HAP-1 (cell line): ENCODE measurements around the gene UBR4.
A peak's percentile ranks its signal among the peaks of the same experiment; 100 is the strongest.

Experiments used
- DNase-seq, 2 experiments: peaks; one replicate each; pipeline ENCODE4 v3.0.0-alpha.2; 2016 to 2020; ENCODE audit warnings: low spot score in 2 of 2
- H3K27me3 ChIP-seq: fragments of 250-450 bp; sonication (Bioruptor Pico); 2 replicates; pipeline ENCODE4 v1.5.1; 2020; ENCODE audit warnings: low read depth, mild to moderate bottlenecking, moderate library complexity
- H3K36me3 ChIP-seq: fragments of 250-450 bp; sonication (Bioruptor Pico); replicated peaks from 2 replicates; pipeline ENCODE4 v1.5.1; 2020; ENCODE audit warnings: mild to moderate bottlenecking
- H3K4me1 ChIP-seq: fragments of 250-450 bp; sonication (Bioruptor Pico); 2 replicates; pipeline ENCODE4 v1.5.1; 2020; ENCODE audit warnings: mild to moderate bottlenecking
- H3K4me3 ChIP-seq: fragments of 250-450 bp; sonication (Bioruptor Pico); 2 replicates; pipeline ENCODE4 v1.5.1; 2020; ENCODE audit warnings: mild to moderate bottlenecking, moderate library complexity
- H3K9me3 ChIP-seq: fragments of 250-450 bp; sonication (Bioruptor Pico); 2 replicates; pipeline ENCODE4 v1.5.1; 2020; ENCODE audit warnings: mild to moderate bottlenecking, moderate library complexity
- in situ Hi-C: fragments of 300-500 bp; cut with MboI; formaldehyde crosslinking; loops from 3 replicates; pipeline ENCODE4 v1.14.3; 2020; ENCODE audit warnings: low sequenced_read_pairs, inconsistent platforms, mixed read lengths

The UBR4 gene

GRCh38 chr1:19042675-19043578 is 167.1 kb downstream of the UBR4 start:
- no peak overlapping the region for H3K4me3 ChIP-seq
- in situ Hi-C loops: no loop called here
- peaks cover 29% of the 10 kb centered on the region for H3K27me3 ChIP-seq

GRCh38 chr1:19040010-19040680 is 169.9 kb downstream of the UBR4 start:
- in situ Hi-C loops: no loop called here
- H3K9me3 ChIP-seq: no peaks in the 10 kb centered on the region
- DNase-seq: no peak
- H3K36me3 ChIP-seq: no peaks in the 10 kb centered on the region
- H3K27me3 ChIP-seq: peaks cover 50% of the 10 kb centered on the region
- H3K4me1 ChIP-seq: no peaks in the 10 kb centered on the region
- no peak overlapping the region for H3K4me3 ChIP-seq

More at GRCh38 chr1:19042675-19043578, 167.1 kb downstream of the UBR4 start:
- Histone ChIP-seq H3K36me3 (no peaks in the 10 kb centered on the region), H3K9me3 (no peaks in the 10 kb centered on the region), H3K4me1 (no peaks in the 10 kb centered on the region)
- DNase-seq: no peak

- Histone ChIP-seq H3K27me3 (peaks cover 53% of the 10 kb centered on the region), H3K4me3 (no peak overlapping the region), H3K36me3 (no peaks in the 10 kb centered on the region), H3K4me1 (no peaks in the 10 kb centered on the region), H3K9me3 (no peaks in the 10 kb centered on the region)
- in situ Hi-C loops: no loop called here
- peak in 1 of 2 experiments; percentile 2 for DNase-seq
Observed at GRCh38 chr1:19038732-19039131, 171.3 kb downstream of the UBR4 start.

- Histone ChIP-seq H3K36me3 (no peaks in the 10 kb centered on the region), H3K27me3 (peaks cover 56% of the 10 kb centered on the region), H3K4me1 (no peaks in the 10 kb centered on the region), H3K4me3 (no peak overlapping the region), H3K9me3 (no peaks in the 10 kb centered on the region)
- no peak for DNase-seq
- in situ Hi-C loops: no loop called here
Observed at GRCh38 chr1:19038096-19038495, 172.0 kb downstream of the UBR4 start.

GRCh38 chr1:19037659-19038058 is 172.4 kb downstream of the UBR4 start:
- Histone ChIP-seq H3K27me3 (peaks cover 56% of the 10 kb centered on the region), H3K36me3 (no peaks in the 10 kb centered on the region), H3K4me1 (no peaks in the 10 kb centered on the region), H3K4me3 (no peak overlapping the region), H3K9me3 (no peaks in the 10 kb centered on the region)
- DNase-seq: no peak
- in situ Hi-C loops: no loop called here

DNA sequence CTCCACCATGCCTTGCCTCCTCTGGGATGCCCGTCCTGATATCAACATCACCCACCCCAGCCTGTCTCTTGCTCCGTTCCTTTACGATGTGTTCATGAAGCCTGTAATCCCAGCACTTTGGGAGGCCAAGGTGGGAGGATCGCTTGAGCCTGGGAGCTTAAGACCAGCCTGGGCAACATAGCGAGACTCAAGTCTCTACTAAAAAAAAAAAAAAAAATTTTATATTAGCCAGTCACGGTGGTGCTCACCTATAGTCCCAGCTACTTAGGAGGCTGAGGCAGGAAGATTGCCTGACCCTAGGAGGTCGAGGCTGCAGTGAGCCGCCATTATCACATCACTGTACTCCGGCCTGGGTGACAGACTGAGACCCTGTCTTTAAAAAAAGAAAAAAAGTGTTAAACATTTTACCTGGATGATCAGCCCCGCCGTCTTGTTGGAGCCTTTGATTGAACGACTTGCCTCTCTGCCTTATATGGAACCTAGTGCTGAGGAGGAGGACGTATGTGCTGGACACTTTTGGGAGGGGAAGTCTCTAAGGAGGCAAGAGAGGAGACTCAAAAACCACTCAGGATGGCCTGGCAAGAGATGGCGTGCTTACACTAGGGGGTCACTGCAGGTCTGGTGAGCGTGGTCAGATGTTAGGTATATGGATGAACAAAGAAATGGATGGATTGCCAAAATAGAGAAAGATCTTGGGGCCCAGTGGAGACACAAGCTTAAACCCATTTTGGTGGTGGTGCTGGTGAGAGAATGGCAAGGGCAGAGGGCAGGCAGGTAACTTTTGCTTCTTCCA is 173.1 kb downstream of the UBR4 start:
- Histone ChIP-seq H3K4me3 (no peak overlapping the region), H3K36me3 (no peaks in the 10 kb centered on the region), H3K27me3 (peaks cover 56% of the 10 kb centered on the region), H3K9me3 (no peaks in the 10 kb centered on the region), H3K4me1 (no peaks in the 10 kb centered on the region)
- DNase-seq: no peak
- in situ Hi-C loops: no loop called here

DNA sequence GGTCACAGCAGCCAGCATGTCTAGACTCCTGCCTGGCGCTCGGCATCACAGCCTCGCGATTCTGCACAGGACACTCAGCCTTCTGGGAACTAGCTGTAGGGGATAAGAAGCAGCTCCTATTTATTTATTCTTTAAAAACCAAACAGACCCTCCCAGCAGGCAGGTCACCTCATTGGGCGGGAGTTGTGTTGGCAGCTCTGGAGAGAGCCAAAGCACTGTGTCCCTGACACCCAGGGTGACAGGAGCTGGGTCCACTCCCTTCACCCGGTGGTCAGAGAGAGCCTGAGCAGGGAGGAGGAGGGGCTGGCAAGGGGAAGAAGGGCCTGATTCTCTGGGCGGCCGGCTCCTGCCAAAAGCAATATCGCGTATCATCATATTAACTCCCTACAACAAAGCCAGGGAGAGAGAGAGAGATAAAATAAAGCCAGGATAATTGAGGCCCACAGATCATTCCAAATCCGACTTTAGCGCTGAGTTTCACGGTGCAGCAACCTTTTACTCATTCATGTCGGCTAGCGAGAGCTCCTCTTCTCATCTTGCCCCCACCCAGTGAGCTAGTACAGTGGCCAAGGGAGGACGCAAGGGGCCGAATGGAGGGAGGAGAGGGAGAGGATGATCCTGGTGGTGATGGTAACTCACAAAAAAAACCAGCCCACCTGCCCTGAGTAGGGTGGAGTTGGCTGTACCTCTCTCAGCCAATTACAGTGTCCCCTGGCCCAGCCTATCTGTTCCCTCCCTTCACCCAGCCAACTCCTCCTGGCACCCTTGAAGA is 173.8 kb downstream of the UBR4 start:
- Histone ChIP-seq H3K4me3 (no peak overlapping the region), H3K27me3 (peaks cover 58% of the 10 kb centered on the region), H3K4me1 (no peaks in the 10 kb centered on the region), H3K36me3 (no peaks in the 10 kb centered on the region), H3K9me3 (no peaks in the 10 kb centered on the region)
- DNase-seq: peak in 1 of 2 experiments; percentile 8
- in situ Hi-C loops: no loop called here

GRCh38 chr1:19035377-19036040 is 174.6 kb downstream of the UBR4 start:
- H3K4me3 ChIP-seq: no peak overlapping the region
- H3K27me3 ChIP-seq: peaks cover 58% of the 10 kb centered on the region
- H3K4me1 ChIP-seq: no peaks in the 10 kb centered on the region
- in situ Hi-C loops: no loop called here
- DNase-seq: no peak
- H3K9me3 ChIP-seq: no peaks in the 10 kb centered on the region
- no peaks in the 10 kb centered on the region for H3K36me3 ChIP-seq

- Histone ChIP-seq H3K27me3 (peaks cover 55% of the 10 kb centered on the region), H3K4me1 (no peaks in the 10 kb centered on the region), H3K9me3 (no peaks in the 10 kb centered on the region), H3K36me3 (no peaks in the 10 kb centered on the region), H3K4me3 (no peak overlapping the region)
- no peak for DNase-seq
- in situ Hi-C loops: no loop called here
Observed at GRCh38 chr1:19034721-19035120, 175.3 kb downstream of the UBR4 start.

GRCh38 chr1:19033926-19034680 is 176.0 kb downstream of the UBR4 start:
- Histone ChIP-seq H3K27me3 (peaks cover 58% of the 10 kb centered on the region), H3K4me3 (no peak overlapping the region), H3K9me3 (no peaks in the 10 kb centered on the region), H3K4me1 (no peaks in the 10 kb centered on the region), H3K36me3 (no peaks in the 10 kb centered on the region)
- in situ Hi-C loops: no loop called here
- no peak for DNase-seq

DNA sequence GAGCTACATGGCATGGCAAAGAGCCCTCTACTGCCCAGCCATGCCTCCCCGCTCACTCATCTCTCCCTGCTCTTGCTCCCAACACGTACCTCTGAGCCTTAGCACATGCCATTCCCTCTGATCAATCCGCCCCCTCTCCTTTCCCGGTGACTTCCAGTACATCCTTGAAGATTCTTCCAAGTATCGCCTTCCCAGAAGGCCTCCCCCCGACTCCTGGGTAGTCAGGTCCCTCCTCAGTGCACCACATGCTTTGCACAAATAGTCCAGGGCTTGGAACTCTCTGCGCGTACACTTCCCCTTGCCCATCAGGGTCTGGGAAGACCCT is 176.6 kb downstream of the UBR4 start:
- no peak for DNase-seq
- Histone ChIP-seq H3K27me3 (peaks cover 58% of the 10 kb centered on the region), H3K9me3 (no peaks in the 10 kb centered on the region), H3K4me3 (no peak overlapping the region), H3K4me1 (no peaks in the 10 kb centered on the region), H3K36me3 (no peaks in the 10 kb centered on the region)
- in situ Hi-C loops: no loop called here

DNA sequence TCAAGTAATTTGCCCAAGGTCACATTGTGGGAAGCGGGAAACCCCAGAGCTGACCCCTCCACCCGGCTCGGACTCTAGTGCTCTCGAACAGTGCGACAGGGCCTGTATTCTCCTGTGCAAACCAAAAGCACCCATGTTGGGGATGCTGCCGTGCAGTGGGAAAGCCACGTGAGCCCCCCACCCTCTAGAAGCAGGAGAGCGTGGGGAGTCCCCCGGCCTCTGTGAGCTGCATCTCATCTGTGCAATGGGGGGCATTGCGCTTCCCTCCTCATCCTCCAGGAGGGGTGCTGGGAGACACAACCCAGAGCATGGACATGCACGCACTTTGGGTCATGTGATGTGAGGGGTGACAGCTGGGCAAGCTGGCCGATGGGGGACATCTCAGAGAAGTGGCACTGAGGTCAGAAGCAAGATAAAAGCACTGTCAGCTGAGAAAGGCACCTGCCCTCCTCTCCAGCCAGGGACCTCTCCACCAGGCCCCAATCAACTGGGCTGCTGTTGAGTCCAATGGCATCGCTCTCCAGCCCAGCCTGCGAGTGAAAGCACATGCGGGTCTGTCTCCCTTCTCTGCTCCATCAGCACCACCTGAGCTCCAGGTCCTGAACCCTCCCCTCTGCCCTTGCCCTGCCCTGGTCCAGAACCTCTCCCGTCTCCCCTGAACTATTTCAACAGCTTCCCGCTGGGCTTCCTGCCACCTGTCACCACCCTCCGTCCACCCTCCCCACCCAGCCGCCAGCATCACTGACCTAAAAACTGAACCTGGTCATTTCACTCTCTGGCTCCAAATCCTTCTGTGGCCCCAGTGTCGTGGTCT is 177.2 kb downstream of the UBR4 start:
- no peak for DNase-seq
- Histone ChIP-seq H3K27me3 (peaks cover 55% of the 10 kb centered on the region), H3K36me3 (no peaks in the 10 kb centered on the region), H3K4me1 (no peaks in the 10 kb centered on the region), H3K9me3 (no peaks in the 10 kb centered on the region), H3K4me3 (no peak overlapping the region)
- in situ Hi-C loops: no loop called here
